Measurements from ENCODE around the gene SETBP1.

SETBP1 gene

DNA sequence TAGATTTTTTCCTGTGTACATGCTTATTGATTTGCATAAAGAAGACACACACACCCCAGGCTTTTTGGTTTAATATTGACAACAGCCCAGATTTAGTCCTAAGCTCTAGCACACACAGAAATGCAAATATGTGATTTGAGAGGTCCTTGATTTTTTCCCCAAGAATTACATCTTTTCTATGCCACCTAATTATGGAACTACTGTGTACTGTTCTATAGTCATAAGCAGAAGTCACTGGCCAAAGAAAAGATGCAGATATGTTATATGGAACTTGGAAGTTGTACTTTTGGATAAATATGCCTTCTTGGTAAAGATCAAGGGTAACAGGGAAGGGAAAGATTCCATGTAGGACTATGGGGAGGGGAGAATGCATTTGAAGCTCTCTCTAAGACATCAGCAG is 105.6 kb downstream of the SETBP1 start:
- no peak overlapping the region for H3K4me3 ChIP-seq (ENCODE audit: low read depth, low read length)
- POLR2A ChIA-PET, result no interaction called here
- H3K9me3 ChIP-seq (ENCODE audit: control insufficient read depth, insufficient read depth, low read depth, low read length), result no peaks in the 10 kb centered on the region
- no peaks in the 10 kb centered on the region for H3K36me3 ChIP-seq (ENCODE audit: control insufficient read depth in 2 of 2, insufficient read depth in 1 of 2, low read length in 2 of 2)
- TF ChIP-seq ZNF701 (tag by site-specific recombination; IDR thresholded peaks at IDR 0.05) (no peak), IKZF3 (tag by site-specific recombination; IDR thresholded peaks at IDR 0.05) (no peak), ZNF514 (tag by site-specific recombination; IDR thresholded peaks at IDR 0.05) (no peak), ZNF394 (tag by site-specific recombination; IDR thresholded peaks at IDR 0.05; ENCODE audit: borderline replicate concordance) (no peak), KLF1 (tag by site-specific recombination; IDR thresholded peaks at IDR 0.05) (no peak), ZNF214 (tag by site-specific recombination; IDR thresholded peaks at IDR 0.05; ENCODE audit: borderline replicate concordance) (no peak), ZNF548 (tag by site-specific recombination; IDR thresholded peaks at IDR 0.05) (no peak), ZNF112 (tag by site-specific recombination; IDR thresholded peaks at IDR 0.05) (no peak)
- TF ChIP-seq, protein P1, sequence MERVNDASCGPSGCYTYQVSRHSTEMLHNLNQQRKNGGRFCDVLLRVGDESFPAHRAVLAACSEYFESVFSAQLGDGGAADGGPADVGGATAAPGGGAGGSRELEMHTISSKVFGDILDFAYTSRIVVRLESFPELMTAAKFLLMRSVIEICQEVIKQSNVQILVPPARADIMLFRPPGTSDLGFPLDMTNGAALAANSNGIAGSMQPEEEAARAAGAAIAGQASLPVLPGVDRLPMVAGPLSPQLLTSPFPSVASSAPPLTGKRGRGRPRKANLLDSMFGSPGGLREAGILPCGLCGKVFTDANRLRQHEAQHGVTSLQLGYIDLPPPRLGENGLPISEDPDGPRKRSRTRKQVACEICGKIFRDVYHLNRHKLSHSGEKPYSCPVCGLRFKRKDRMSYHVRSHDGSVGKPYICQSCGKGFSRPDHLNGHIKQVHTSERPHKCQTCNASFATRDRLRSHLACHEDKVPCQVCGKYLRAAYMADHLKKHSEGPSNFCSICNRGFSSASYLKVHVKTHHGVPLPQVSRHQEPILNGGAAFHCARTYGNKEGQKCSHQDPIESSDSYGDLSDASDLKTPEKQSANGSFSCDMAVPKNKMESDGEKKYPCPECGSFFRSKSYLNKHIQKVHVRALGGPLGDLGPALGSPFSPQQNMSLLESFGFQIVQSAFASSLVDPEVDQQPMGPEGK (tag by site-specific recombination; IDR thresholded peaks at IDR 0.05), result no peak
- H3K4me1 ChIP-seq (ENCODE audit: control insufficient read depth, insufficient read depth, low read length), result peaks cover 26% of the 10 kb centered on the region
- no peak overlapping the region for H3K27ac ChIP-seq (ENCODE audit: extremely low read depth, low read depth, low read length)
- CTCF ChIA-PET, result interaction anchor here (0.7 to 1.2 kb wide), 3 partner anchors 94 to 1165 kb away, joined by 4 to 6 read pairs (median 4); no protein-coding TSS in a partner anchor

DNA sequence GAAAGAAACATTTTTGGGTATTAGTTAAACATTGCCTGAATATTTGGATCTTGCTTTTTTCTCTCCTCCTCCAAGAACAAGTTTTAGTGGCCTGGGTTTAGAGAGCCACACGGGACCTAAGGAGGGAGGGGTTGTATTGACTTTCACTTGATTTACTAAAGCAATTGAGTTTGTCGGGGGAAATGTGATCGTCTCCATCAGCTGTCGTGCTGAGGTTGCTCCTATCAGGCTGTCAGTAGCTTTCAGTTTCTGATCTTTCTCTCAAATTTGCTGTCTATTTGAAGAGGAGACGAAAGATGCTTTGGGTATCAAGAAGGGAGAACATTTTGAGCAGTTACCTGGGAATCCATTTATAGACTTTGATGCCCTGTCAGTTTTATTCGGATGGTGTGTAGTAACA is 106.0 kb downstream of the SETBP1 start:
- Histone ChIP-seq H3K4me3 (ENCODE audit: low read depth, low read length) (no peak overlapping the region), H3K27ac (ENCODE audit: extremely low read depth, low read depth, low read length) (no peak overlapping the region), H3K9me3 (ENCODE audit: control insufficient read depth, insufficient read depth, low read depth, low read length) (no peaks in the 10 kb centered on the region), H3K36me3 (ENCODE audit: control insufficient read depth in 2 of 2, insufficient read depth in 1 of 2, low read length in 2 of 2) (no peaks in the 10 kb centered on the region), H3K4me1 (ENCODE audit: control insufficient read depth, insufficient read depth, low read length) (peaks cover 26% of the 10 kb centered on the region)
- CTCF ChIA-PET, result interaction anchor here (0.6 kb wide), 1 partner anchor 695 kb away, joined by 3 read pairs; no protein-coding TSS in a partner anchor
- POLR2A ChIA-PET, result no interaction called here
- TF ChIP-seq OVOL3 (tag by site-specific recombination; IDR thresholded peaks at IDR 0.05) (no peak), ZNF23 (tag by site-specific recombination; IDR thresholded peaks at IDR 0.05; ENCODE audit: borderline replicate concordance) (no peak), ZNF37A (tag by site-specific recombination; IDR thresholded peaks at IDR 0.05) (no peak), ZNF558 (tag by site-specific recombination; IDR thresholded peaks at IDR 0.05) (no peak), ZFHX2 (tag by site-specific recombination; conservative IDR thresholded peaks at IDR 0.05) (no peak), ZNF664 (tag by site-specific recombination; IDR thresholded peaks at IDR 0.05) (no peak), PRDM1 (tag by site-specific recombination; IDR thresholded peaks at IDR 0.05) (no peak), ZNF155 (tag by site-specific recombination; IDR thresholded peaks at IDR 0.05) (no peak), ZNF214 (tag by site-specific recombination; IDR thresholded peaks at IDR 0.05; ENCODE audit: borderline replicate concordance) (no peak)
- TF ChIP-seq, protein P2, sequence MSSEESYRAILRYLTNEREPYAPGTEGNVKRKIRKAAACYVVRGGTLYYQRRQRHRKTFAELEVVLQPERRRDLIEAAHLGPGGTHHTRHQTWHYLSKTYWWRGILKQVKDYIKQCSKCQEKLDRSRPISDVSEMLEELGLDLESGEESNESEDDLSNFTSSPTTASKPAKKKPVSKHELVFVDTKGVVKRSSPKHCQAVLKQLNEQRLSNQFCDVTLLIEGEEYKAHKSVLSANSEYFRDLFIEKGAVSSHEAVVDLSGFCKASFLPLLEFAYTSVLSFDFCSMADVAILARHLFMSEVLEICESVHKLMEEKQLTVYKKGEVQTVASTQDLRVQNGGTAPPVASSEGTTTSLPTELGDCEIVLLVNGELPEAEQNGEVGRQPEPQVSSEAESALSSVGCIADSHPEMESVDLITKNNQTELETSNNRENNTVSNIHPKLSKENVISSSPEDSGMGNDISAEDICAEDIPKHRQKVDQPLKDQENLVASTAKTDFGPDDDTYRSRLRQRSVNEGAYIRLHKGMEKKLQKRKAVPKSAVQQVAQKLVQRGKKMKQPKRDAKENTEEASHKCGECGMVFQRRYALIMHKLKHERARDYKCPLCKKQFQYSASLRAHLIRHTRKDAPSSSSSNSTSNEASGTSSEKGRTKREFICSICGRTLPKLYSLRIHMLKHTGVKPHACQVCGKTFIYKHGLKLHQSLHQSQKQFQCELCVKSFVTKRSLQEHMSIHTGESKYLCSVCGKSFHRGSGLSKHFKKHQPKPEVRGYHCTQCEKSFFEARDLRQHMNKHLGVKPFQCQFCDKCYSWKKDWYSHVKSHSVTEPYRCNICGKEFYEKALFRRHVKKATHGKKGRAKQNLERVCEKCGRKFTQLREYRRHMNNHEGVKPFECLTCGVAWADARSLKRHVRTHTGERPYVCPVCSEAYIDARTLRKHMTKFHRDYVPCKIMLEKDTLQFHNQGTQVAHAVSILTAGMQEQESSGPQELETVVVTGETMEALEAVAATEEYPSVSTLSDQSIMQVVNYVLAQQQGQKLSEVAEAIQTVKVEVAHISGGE (tag by site-specific recombination; conservative IDR thresholded peaks at IDR 0.05; ENCODE audit: low read depth), result no peak
- TF ChIP-seq, protein P3, sequence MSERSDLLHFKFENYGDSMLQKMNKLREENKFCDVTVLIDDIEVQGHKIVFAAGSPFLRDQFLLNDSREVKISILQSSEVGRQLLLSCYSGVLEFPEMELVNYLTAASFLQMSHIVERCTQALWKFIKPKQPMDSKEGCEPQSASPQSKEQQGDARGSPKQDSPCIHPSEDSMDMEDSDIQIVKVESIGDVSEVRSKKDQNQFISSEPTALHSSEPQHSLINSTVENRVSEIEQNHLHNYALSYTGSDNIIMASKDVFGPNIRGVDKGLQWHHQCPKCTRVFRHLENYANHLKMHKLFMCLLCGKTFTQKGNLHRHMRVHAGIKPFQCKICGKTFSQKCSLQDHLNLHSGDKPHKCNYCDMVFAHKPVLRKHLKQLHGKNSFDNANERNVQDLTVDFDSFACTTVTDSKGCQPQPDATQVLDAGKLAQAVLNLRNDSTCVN (tag by site-specific recombination; optimal IDR thresholded peaks at IDR 0.05), result no peak
- TF ChIP-seq, protein P4, sequence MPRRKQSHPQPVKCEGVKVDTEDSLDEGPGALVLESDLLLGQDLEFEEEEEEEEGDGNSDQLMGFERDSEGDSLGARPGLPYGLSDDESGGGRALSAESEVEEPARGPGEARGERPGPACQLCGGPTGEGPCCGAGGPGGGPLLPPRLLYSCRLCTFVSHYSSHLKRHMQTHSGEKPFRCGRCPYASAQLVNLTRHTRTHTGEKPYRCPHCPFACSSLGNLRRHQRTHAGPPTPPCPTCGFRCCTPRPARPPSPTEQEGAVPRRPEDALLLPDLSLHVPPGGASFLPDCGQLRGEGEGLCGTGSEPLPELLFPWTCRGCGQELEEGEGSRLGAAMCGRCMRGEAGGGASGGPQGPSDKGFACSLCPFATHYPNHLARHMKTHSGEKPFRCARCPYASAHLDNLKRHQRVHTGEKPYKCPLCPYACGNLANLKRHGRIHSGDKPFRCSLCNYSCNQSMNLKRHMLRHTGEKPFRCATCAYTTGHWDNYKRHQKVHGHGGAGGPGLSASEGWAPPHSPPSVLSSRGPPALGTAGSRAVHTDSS (tag by site-specific recombination; IDR thresholded peaks at IDR 0.05), result no peak
- TF ChIP-seq, protein P5, sequence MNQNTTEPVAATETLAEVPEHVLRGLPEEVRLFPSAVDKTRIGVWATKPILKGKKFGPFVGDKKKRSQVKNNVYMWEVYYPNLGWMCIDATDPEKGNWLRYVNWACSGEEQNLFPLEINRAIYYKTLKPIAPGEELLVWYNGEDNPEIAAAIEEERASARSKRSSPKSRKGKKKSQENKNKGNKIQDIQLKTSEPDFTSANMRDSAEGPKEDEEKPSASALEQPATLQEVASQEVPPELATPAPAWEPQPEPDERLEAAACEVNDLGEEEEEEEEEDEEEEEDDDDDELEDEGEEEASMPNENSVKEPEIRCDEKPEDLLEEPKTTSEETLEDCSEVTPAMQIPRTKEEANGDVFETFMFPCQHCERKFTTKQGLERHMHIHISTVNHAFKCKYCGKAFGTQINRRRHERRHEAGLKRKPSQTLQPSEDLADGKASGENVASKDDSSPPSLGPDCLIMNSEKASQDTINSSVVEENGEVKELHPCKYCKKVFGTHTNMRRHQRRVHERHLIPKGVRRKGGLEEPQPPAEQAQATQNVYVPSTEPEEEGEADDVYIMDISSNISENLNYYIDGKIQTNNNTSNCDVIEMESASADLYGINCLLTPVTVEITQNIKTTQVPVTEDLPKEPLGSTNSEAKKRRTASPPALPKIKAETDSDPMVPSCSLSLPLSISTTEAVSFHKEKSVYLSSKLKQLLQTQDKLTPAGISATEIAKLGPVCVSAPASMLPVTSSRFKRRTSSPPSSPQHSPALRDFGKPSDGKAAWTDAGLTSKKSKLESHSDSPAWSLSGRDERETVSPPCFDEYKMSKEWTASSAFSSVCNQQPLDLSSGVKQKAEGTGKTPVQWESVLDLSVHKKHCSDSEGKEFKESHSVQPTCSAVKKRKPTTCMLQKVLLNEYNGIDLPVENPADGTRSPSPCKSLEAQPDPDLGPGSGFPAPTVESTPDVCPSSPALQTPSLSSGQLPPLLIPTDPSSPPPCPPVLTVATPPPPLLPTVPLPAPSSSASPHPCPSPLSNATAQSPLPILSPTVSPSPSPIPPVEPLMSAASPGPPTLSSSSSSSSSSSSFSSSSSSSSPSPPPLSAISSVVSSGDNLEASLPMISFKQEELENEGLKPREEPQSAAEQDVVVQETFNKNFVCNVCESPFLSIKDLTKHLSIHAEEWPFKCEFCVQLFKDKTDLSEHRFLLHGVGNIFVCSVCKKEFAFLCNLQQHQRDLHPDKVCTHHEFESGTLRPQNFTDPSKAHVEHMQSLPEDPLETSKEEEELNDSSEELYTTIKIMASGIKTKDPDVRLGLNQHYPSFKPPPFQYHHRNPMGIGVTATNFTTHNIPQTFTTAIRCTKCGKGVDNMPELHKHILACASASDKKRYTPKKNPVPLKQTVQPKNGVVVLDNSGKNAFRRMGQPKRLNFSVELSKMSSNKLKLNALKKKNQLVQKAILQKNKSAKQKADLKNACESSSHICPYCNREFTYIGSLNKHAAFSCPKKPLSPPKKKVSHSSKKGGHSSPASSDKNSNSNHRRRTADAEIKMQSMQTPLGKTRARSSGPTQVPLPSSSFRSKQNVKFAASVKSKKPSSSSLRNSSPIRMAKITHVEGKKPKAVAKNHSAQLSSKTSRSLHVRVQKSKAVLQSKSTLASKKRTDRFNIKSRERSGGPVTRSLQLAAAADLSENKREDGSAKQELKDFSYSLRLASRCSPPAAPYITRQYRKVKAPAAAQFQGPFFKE (tag by site-specific recombination; IDR thresholded peaks at IDR 0.05; ENCODE audit: borderline replicate concordance), result no peak
